Astrocyte of the cerebellum (primary cell): Measurements from ENCODE around the gene GIMD1.

ENCODE experiments used
- DNase-seq: peaks from one replicate; pipeline ENCODE4 v3.0.0-alpha.2; 2011; ENCODE audit warnings: low read depth
- H3K4me3 ChIP-seq: 2 replicates; pipeline ENCODE4 v1.5.1; 2011; ENCODE audit warnings: mild to moderate bottlenecking, low read depth, low read length, moderate library complexity
- in situ Hi-C: cut with HindIII; loops from 2 replicates; pipeline ENCODE4 v1.10.0; 2017; ENCODE audit warnings: low sequenced_read_pairs
- TF ChIP-seq, protein P1 (sequence below): IDR thresholded peaks from 2 replicates; pipeline ENCODE4 v1.5.1; 2012; ENCODE audit warnings: low read length, low read depth, moderate library complexity, mild to moderate bottlenecking; ENCODE audit errors: missing control alignments

The GIMD1 gene

DNA sequence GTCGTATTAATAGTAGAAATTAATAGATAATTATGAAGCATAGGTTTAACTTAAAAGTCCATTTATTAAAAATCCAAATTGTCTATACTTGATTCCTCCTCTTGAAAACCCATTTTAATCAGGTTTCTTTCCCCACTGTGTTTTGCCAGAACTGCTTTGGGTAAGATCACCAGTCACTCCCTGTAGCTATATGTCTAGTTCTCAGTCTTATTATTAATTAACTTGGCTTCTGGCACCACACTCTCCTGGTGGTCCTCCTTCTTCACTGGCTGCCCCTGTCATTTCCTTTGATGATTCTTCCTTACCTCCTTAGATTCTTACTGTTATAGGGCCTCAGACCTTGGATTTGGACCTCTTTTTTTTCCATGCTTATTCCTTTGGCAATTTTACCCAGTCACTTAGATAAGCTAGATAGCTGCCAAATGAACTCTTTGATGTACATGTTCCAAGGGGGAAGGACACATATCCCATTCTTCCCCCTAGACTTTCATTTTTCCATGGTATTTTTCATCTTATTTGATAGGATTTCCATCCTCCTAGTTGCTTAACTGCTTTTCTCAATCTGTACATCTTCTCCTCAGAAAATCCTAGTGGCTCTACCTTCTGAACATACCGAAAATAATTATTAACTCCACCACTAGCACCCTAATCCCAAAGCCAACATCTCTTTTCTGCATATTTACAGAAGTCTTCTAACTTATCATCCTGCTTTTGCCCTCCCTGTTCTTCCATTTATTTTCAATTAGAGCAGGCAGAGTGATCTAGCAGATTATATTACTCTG lies 24.5 kb downstream of the GIMD1 start:
- TF ChIP-seq, protein P1, sequence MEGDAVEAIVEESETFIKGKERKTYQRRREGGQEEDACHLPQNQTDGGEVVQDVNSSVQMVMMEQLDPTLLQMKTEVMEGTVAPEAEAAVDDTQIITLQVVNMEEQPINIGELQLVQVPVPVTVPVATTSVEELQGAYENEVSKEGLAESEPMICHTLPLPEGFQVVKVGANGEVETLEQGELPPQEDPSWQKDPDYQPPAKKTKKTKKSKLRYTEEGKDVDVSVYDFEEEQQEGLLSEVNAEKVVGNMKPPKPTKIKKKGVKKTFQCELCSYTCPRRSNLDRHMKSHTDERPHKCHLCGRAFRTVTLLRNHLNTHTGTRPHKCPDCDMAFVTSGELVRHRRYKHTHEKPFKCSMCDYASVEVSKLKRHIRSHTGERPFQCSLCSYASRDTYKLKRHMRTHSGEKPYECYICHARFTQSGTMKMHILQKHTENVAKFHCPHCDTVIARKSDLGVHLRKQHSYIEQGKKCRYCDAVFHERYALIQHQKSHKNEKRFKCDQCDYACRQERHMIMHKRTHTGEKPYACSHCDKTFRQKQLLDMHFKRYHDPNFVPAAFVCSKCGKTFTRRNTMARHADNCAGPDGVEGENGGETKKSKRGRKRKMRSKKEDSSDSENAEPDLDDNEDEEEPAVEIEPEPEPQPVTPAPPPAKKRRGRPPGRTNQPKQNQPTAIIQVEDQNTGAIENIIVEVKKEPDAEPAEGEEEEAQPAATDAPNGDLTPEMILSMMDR, result no peak
- in situ Hi-C loops, result no loop called here
- no peak for DNase-seq
- H3K4me3 ChIP-seq, result no peak overlapping the region

DNA sequence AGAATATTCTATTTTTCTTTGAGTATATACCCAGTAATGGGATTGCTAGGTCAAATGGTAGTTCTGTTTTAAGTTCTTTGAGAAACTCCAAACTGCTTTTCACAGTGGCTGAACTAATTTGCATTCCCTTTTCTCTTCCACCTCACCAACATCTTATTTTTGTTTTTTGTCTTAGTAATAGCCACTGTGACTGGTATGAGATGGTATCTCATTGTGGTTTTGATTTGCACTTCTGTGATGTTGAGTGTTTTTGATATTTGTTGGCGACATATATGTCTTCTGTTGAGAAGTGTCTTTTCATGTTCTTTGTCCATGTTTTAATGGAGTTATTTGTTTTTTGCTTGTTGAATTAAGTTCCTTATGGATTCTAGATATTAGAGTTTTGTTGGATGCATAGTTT lies 27.8 kb downstream of the GIMD1 start:
- TF ChIP-seq, protein P1, result no peak
- in situ Hi-C loops, result no loop called here
- H3K4me3 ChIP-seq, result no peak overlapping the region
- no peak for DNase-seq

DNA sequence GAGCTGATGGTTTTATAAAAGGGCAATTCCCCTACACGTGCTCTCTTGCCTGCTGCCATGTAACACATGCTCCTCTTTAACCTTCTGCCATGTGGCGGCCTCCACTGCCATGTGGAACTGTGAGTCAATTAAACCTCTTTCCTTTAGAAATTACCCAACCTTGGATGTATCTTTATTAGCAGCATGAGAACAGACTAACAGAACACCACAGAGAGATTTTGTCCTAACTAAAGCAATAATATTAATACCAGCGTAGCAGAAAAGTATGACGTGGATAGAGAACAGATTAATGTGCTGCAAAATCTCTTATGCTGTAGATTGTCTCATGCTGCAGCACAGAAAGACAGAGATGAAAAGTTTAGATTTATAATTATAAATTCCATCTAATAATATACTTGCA lies 29.1 kb downstream of the GIMD1 start:
- TF ChIP-seq, protein P1, result no peak
- in situ Hi-C loops, result no loop called here
- no peak for DNase-seq
- no peak overlapping the region for H3K4me3 ChIP-seq

DNA sequence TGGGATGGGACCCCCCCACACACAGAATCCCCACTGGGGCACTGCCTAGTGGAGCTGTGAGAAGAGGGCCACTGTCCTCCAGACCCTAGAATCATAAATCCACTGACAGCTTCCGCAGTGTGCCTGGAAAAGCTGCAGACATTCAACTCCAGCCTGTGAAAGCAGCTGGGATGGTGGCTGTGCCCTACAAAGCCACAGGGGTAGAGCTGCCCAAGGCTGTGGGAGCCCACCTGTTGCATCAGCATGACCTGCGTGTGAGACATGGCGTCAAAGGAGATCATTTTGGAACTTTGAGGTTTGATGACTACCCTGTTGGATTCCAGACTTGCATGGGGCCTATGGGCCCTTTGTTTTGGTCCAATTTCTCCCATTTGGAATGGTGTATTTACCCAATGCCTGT lies 29.9 kb downstream of the GIMD1 start:
- H3K4me3 ChIP-seq, result no peak overlapping the region
- DNase-seq, result no peak
- in situ Hi-C loops, result no loop called here
- TF ChIP-seq, protein P1, result no peak

DNA sequence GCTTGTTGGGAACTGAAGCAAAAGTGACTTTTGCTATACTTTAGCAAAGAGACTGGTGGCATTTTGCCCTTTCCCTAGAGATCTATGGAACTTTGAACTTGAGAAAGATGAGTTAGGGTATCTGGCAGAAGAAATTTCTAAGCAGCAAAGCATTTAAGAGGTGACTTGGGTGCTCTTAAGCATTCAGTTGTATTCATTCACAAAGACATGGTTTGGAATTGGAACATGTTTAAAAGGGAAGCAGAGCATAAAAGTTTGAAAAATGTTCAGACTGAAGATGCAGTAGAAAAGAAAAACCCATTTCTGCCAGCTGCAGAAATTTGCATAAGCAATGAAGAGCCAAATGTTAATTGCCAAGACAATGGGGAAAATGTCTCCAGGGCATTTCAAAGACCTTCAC lies 30.7 kb downstream of the GIMD1 start:
- DNase-seq, result no peak
- in situ Hi-C loops, result no loop called here
- TF ChIP-seq, protein P1, result no peak
- H3K4me3 ChIP-seq, result no peak overlapping the region

DNA sequence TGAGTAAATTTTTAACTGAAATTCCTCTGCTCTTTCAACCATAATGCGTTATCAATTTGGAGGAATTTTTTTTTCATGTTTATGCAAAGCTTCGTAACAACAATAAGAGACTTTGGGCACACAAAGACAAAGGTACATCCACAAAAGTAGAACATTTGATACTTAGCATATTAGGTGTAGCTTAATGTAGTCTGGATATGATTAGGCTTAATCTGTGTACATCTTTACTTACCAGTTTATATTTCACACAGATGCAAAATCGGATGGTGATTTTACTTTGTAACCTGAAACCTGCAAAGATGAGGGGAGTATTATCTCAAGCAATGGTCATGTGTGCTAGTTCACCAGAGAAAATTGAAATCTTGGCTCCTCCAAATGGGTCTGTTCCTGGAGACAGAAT lies 32.0 kb downstream of the GIMD1 start:
- no peak for DNase-seq
- no peak overlapping the region for H3K4me3 ChIP-seq
- TF ChIP-seq, protein P1, result no peak
- in situ Hi-C loops, result no loop called here
